RPMI8226 (cell line): ENCODE measurements around the gene ADIPOQ.
"Not testable (repeated sequence)": the region's sequence is repeated elsewhere in the genome, so short reads cannot be mapped to it uniquely, and the experiment has no call there.

Experiments
- DNase-seq: peaks from one replicate; pipeline ENCODE4 v3.0.0-alpha.2; 2015

ADIPOQ gene

DNA sequence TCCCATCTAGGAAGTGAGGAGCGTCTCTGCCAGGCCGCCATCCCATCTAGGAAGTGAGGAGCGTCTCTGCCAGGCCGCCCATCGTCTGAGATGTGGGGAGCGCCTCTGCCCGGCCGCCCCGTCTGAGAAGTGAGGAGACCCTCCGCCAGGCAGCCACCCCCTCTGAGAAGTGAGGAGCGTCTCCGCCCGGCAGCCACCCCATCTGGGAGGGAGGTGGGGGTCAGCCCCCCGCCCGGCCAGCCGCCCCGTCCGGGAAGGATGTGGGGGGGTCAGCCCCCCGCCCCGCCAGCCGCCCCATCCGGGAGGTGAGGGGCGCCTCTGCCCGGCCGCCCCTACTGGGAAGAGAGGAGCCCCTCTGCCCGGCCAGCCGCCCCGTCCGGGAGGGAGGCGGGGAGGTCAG is 31.3 kb downstream of the ADIPOQ start:
- DNase-seq, result not testable (repeated sequence)

- not testable (repeated sequence) for DNase-seq
Observed at GRCh38 chr3:186874216-186874615, 31.7 kb downstream of the ADIPOQ start.

DNA sequence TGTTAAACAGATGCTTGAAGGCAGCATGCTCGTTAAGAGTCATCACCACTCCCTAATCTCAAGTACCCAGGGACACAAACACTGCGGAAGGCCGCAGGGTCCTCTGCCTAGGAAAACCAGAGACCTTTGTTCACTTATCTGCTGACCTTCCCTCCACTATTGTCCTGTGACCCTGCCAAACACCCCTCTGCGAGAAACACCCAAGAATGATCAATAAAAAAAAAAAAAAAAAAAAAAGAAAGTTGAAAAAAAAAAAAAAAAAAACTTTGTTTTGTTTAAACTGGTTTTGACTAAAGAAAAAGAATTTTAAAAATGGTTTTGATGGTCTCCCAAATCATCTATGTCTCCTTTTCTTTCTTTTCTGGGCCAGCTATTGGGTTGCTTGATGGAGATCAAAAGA is 32.3 kb downstream of the ADIPOQ start:
- not testable (repeated sequence) for DNase-seq

- no peak for DNase-seq
Observed at GRCh38 chr3:186875708-186876107, 33.2 kb downstream of the ADIPOQ start.

- DNase-seq, result no peak
Observed at GRCh38 chr3:186879781-186880180, 37.3 kb downstream of the ADIPOQ start.

DNA sequence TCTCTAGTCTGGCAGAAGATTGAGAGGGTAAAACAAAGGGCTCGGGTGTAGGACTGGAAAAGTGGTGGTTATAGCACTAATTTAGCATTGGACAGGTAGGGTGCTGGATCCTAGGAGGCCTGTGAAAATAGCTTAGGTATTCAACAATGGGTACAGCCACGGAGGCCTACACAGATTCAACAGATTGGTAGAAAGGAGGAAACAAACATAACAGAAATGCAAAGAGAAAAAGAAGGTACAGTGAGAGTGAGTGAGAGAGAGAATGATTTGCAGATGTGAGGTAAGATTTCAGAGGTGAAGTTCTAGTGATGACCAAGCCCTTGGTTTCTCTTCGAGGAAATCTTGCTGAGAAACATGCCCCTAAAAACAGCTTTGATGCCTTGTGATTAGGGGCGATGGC is 37.9 kb downstream of the ADIPOQ start:
- no peak for DNase-seq

GRCh38 chr3:186882150-186882524 is 39.6 kb downstream of the ADIPOQ start:
- DNase-seq, result no peak

DNA sequence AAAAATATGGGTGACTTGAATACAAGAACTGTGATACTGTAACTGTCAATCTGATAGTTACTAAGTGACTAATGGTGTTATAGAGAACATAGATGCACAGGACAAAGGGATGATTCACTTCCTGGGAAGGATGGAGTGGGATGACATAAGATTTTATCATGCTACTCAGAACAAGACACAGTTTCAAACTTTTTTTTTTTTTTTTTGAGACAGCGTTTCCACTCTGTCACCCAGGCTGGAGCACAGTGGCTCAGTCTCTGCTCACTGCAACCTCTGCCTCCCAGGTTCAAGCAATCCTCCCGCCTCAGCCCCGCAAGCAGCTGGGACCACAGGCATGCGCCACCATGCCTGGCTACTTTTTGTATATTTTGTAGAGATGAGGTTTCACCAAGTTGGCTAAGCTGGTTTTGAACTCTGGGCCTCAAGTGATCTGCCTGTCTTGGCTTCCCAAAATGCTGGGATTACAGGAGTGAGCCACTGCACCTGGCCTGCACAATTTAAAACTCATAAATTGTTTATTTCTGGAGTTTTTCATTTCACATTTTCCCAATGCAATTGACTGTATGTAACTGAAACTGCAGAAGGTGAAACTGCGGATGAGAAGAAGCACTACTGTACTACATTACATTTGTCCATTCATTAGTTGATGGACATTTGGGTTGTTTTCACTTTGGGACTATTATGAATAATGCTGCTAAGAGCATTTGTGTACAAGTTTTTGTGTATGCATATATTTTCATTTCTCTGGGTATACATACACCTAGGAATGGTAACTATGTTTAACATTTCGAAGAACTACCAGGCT is 40.6 kb downstream of the ADIPOQ start:
- no peak for DNase-seq

GRCh38 chr3:186883686-186884058 is 41.2 kb downstream of the ADIPOQ start:
- DNase-seq, result no peak

- DNase-seq, result not testable (repeated sequence)
Observed at GRCh38 chr3:186884868-186885267, 42.4 kb downstream of the ADIPOQ start.

GRCh38 chr3:186886202-186886981 is 43.9 kb downstream of the ADIPOQ start:
- no peak for DNase-seq

DNA sequence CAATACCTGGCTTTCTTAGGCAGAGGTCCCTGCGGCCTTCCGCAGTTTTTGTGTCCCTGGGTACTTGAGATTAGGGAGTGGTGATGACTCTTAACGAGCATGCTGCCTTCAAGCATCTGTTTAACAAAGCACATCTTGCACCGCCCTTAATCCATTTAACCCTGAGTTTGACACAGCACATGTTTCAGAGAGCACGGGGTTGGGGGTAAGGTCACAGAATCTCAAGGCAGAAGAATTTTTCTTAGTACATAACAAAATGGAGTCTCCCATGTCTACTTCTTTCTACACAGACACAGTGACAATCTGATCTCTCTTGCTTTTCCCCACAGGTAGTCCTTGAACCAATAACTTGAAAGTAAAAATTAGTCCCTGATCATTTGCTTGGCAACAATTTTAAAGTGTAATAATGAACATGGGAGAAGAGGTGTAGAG is 45.0 kb downstream of the ADIPOQ start:
- DNase-seq, result not testable (repeated sequence)

DNA sequence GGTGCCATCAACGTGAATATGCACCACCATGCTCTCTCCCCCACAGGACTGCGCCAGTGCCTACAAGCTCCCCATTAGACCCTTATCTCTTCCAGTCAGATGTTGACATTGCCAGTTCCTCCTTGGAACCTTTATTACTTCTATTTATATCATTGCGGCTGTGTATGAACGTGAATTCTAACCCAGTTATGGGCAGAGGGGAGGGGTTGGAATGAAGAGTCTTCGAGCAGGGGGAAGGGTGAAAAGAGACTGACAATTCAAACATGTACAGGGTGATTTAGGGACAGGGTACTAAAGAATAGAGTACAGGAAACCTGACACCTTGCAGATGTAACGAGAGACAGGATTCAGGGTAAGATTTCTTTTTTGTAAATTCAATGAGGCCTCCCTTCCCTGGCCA is 46.1 kb downstream of the ADIPOQ start:
- DNase-seq, result no peak

GRCh38 chr3:186889698-186890097 is 47.2 kb downstream of the ADIPOQ start:
- DNase-seq, result not testable (repeated sequence)

DNA sequence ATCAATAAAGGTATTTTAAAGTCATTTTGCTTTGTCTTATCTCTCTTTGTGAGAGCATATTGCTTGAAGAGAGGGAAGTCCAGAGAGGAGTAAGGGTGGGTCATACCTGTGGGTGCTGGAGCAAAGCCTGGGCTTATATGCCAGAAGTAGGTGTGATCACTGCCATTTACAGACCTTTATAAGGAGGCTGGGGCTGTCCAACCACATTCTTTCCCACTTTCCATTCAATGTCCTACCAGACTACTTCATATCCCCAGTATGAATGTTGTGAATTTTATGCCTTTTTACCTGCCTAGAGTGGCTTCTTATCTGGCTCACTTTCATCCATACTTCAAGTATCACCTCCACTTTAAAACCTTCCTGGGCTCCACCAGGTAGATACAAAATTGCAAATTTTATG is 48.4 kb downstream of the ADIPOQ start:
- DNase-seq, result no peak

GRCh38 chr3:186893071-186893470 is 50.6 kb downstream of the ADIPOQ start:
- DNase-seq, result not testable (repeated sequence)

DNA sequence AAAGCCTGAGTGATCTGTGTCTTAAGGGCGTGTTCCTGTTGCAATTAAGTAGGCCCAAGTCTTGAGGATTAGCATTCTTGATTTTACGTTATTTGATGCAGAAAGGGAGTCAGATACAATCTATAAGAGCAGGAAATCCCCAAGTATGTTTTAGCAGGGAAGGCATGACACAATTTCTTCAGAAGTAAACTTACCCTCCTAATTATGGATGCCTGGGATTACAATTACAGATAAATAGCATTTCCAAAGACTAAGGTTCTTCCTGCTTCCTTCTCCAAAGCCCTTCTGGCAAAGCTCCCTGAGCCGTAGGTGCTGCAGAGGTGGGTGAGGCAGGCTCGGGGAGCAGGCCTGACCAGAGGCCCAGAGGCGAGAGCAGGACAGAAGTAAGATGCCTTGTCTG is 52.9 kb downstream of the ADIPOQ start:
- DNase-seq, result no peak

GRCh38 chr3:186896006-186896405 is 53.5 kb downstream of the ADIPOQ start:
- DNase-seq, result no peak

- DNase-seq, result no peak
Observed at GRCh38 chr3:186896875-186897274, 54.4 kb downstream of the ADIPOQ start.

DNA sequence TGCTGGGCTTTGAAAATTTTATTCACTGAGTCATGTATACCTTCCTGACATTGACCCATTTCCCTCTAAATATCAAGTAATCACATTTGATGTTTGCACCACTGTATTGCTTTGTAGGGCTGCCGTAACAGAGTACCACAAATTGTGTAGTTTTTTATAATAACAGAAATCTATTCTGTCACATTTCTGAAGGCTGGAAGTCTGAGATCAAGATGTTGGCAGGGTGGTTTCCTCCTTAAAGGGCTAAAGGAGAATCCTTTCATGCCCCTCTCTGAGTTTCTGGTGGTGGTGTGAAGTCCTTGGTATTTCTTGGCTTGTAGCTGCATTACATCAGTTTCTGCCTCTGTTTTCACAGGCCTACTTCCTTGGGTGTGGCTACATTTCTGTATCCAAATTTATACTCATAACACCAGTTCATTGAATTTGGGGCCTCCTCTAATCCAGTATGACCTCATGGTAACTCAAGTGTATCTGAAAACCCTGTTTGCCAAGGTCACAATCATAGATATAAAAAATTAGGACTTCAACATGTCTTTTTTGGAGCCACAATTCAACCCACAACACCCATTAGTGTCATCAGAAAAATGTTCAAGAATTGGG is 58.7 kb downstream of the ADIPOQ start:
- DNase-seq, result no peak

GRCh38 chr3:186902154-186902553 is 59.6 kb downstream of the ADIPOQ start:
- DNase-seq, result no peak

- DNase-seq, result no peak
Observed at GRCh38 chr3:186902713-186903112, 60.2 kb downstream of the ADIPOQ start.

GRCh38 chr3:186903676-186904075 is 61.2 kb downstream of the ADIPOQ start:
- not testable (repeated sequence) for DNase-seq

- not testable (repeated sequence) for DNase-seq
Observed at GRCh38 chr3:186907075-186907474, 64.6 kb downstream of the ADIPOQ start.
